Immature natural killer cell (primary cell): Measurements from ENCODE around the gene SLC26A9. TPM values are rescaled to one million over a fixed set of nuclear protein-coding genes. Genes with fewer than 3 reads are reported as not detected.

Source experiments
- DNase-seq, 3 donors: peaks; one replicate each; pipeline ENCODE4 v3.0.0; 2022; ENCODE audit warnings: mixed read lengths in 1 of 3
- H3K27ac Mint-ChIP-seq, 6 donors: one replicate each; pipeline ENCODE4 v1.8.0; 2020; ENCODE audit warnings: mixed read lengths in 6 of 6, mild to moderate bottlenecking in 5 of 6, inconsistent platforms in 4 of 6, moderate library complexity in 3 of 6
- H3K27me3 Mint-ChIP-seq, 3 donors: one replicate each; pipeline ENCODE4 v1.8.0; 2020 to 2021; ENCODE audit warnings: low read depth in 3 of 3, mild to moderate bottlenecking in 3 of 3, mixed read lengths in 3 of 3, moderate library complexity in 3 of 3, inconsistent platforms in 1 of 3
- H3K36me3 Mint-ChIP-seq, 3 donors: one replicate each; pipeline ENCODE4 v1.8.0; 2020; ENCODE audit warnings: mixed read lengths in 3 of 3, inconsistent platforms in 2 of 3, mild to moderate bottlenecking in 2 of 3
- H3K4me1 Mint-ChIP-seq, 2 donors: one replicate each; pipeline ENCODE4 v1.8.0; 2020; ENCODE audit warnings: inconsistent platforms in 2 of 2, mild to moderate bottlenecking in 2 of 2, mixed read lengths in 2 of 2, moderate library complexity in 1 of 2
- H3K4me3 Mint-ChIP-seq, 5 donors: one replicate each; pipeline ENCODE4 v1.8.0; 2020; ENCODE audit warnings: mild to moderate bottlenecking in 5 of 5, mixed read lengths in 5 of 5, inconsistent platforms in 3 of 5, moderate library complexity in 3 of 5
- H3K9me3 Mint-ChIP-seq, 6 donors: one replicate each; pipeline ENCODE4 v1.8.0; 2020; ENCODE audit warnings: mild to moderate bottlenecking in 6 of 6, mixed read lengths in 6 of 6, inconsistent platforms in 4 of 6, moderate library complexity in 3 of 6
- polyA plus RNA-seq, 3 donors: library from polyadenylated mRNA; unstranded; fragments of 300-500 nt; fragmentation: Illumina TruSeq; gene quantifications; one replicate each; pipeline ENCODE4 v1.2.3, GENCODE V29; 2021

SLC26A9 gene
- polyA plus RNA-seq, 3 donors from 2014 or later: not detected

DNA sequence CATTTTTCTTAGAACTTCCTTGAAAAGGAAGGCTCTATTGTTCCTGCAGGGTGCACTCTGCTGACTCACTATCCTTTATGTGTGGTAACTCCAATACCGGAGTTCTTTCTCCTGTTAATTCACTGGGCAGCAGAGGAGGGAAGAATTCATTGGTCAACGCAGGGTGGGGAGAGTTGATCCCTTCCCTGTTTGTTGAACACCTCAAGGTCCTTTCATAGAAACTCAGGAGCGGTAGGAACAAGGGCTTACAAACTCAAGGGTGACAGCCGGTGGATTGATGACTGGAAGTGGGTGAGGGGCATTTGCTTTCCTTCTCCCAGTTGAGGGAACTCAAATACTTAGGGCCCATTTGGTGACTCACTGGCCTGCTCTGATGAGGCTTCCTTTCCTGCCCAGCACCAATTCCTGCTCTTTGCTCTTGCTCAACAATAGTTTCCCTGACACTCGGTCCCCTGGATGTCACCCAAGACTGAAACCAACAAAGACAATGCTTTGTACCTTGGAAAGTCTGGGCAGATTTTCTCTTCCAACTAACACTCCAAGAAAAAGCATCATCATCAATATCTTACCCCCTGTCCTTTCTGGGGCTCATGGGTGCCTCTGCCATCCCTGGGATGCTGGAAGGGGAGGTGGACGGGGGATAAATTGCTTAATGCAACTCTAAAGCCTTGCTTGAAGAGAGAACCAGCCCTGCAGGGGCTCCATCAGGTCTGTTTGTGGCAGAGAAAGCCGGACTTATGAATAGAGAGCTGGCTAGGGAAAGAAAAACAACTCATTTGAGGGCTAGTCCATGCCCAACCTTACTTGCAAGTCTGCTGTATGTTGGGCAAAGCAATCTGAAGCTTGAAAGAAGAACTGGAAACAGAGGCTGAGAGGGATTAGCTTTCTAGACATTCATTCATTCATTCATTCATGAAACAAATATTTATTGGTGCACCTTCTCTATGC lies 9.3 kb downstream of the SLC26A9 start:
- H3K36me3 Mint-ChIP-seq: no peaks in the 10 kb centered on the region
- DNase-seq: no peak
- H3K4me3 Mint-ChIP-seq: no peak overlapping the region
- H3K9me3 Mint-ChIP-seq: no peaks in the 10 kb centered on the region
- no peak overlapping the region for H3K27ac Mint-ChIP-seq
- no peaks in the 10 kb centered on the region for H3K4me1 Mint-ChIP-seq
- peaks cover 2 to 10% (median 7%) of the 10 kb centered on the region in 3 donors for H3K27me3 Mint-ChIP-seq

GRCh38 chr1:205932776-205933175 lies 10.5 kb downstream of the SLC26A9 start:
- DNase-seq: no peak
- Mint-ChIP-seq H3K27me3 (peaks cover 2 to 7% (median 5%) of the 10 kb centered on the region in 3 donors), H3K27ac (no peak overlapping the region), H3K4me1 (no peaks in the 10 kb centered on the region), H3K9me3 (no peaks in the 10 kb centered on the region), H3K36me3 (no peaks in the 10 kb centered on the region), H3K4me3 (no peak overlapping the region)

DNA sequence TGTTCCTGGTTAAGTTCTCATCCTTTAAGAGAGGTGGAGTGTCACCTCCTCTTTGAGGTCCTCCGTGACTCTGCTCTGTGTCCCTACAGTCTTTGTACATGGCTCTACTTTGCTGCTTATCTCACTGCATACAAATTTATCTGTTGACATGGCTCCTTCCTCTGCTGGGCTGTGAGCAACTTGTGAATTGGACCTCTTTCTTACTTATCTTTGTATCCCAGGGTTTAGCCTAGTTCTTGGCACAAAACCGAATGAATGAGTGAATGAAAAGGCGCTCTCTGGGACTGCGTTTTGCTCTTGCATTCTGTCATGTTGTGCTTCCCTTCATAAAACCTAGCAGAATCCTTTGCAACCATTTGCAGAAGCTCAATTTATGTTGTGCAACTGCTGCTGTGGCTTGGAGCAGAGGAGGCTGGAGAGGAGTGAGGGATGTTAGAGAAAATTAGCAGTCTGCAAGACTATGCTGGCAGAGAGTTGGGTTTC lies 12.4 kb downstream of the SLC26A9 start:
- Mint-ChIP-seq H3K27me3 (peaks cover 2 to 5% (median 4%) of the 10 kb centered on the region in 3 donors), H3K27ac (no peak overlapping the region), H3K9me3 (no peaks in the 10 kb centered on the region), H3K4me1 (no peaks in the 10 kb centered on the region), H3K36me3 (no peaks in the 10 kb centered on the region), H3K4me3 (no peak overlapping the region)
- DNase-seq: no peak

DNA sequence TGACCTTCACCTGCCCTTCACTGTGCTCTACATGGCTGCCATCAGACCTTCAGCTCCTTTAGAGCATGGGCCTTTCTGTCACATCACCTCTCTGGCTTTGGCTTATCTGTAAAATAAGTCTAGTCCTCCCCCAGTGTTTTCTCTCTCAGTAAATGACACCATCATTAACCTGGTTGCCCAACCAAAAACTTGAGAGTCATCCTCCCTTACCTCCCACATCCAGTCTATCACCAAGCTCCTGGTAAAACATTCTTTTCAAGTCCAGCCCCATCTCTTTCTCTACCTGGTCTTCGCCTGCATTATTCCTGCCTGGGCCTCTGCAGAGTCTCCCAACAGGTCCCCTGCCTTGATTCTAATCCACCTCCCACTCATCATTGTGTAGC lies 13.1 kb downstream of the SLC26A9 start:
- no peaks in the 10 kb centered on the region for H3K4me1 Mint-ChIP-seq
- H3K4me3 Mint-ChIP-seq: no peak overlapping the region
- DNase-seq: no peak
- H3K36me3 Mint-ChIP-seq: no peaks in the 10 kb centered on the region
- peaks cover 2 to 5% (median 4%) of the 10 kb centered on the region in 3 donors for H3K27me3 Mint-ChIP-seq
- H3K27ac Mint-ChIP-seq: no peak overlapping the region
- no peaks in the 10 kb centered on the region for H3K9me3 Mint-ChIP-seq

GRCh38 chr1:205929496-205930194 lies 13.6 kb downstream of the SLC26A9 start:
- no peaks in the 10 kb centered on the region for H3K36me3 Mint-ChIP-seq
- no peaks in the 10 kb centered on the region for H3K4me1 Mint-ChIP-seq
- DNase-seq: no peak
- no peaks in the 10 kb centered on the region for H3K9me3 Mint-ChIP-seq
- H3K27me3 Mint-ChIP-seq: peaks cover 2 to 5% (median 4%) of the 10 kb centered on the region in 3 donors
- no peak overlapping the region for H3K4me3 Mint-ChIP-seq
- H3K27ac Mint-ChIP-seq: no peak overlapping the region

GRCh38 chr1:205928317-205928716 lies 14.9 kb downstream of the SLC26A9 start:
- H3K4me1 Mint-ChIP-seq: no peaks in the 10 kb centered on the region
- H3K4me3 Mint-ChIP-seq: no peak overlapping the region
- no peak for DNase-seq
- no peaks in the 10 kb centered on the region for H3K9me3 Mint-ChIP-seq
- peaks cover 0 to 5% (median 2%) of the 10 kb centered on the region in 3 donors for H3K27me3 Mint-ChIP-seq
- H3K36me3 Mint-ChIP-seq: no peaks in the 10 kb centered on the region
- no peak overlapping the region for H3K27ac Mint-ChIP-seq

GRCh38 chr1:205927676-205928075 lies 15.6 kb downstream of the SLC26A9 start:
- Mint-ChIP-seq H3K36me3 (no peaks in the 10 kb centered on the region), H3K4me1 (no peaks in the 10 kb centered on the region), H3K27ac (no peak overlapping the region), H3K9me3 (no peaks in the 10 kb centered on the region), H3K4me3 (no peak overlapping the region), H3K27me3 (peaks cover 0 to 2% (median 2%) of the 10 kb centered on the region in 3 donors)
- no peak for DNase-seq

GRCh38 chr1:205927247-205927646 lies 16.0 kb downstream of the SLC26A9 start:
- Mint-ChIP-seq H3K4me3 (no peak overlapping the region), H3K27ac (no peak overlapping the region), H3K4me1 (no peaks in the 10 kb centered on the region), H3K36me3 (no peaks in the 10 kb centered on the region), H3K27me3 (peaks cover 0 to 2% (median 2%) of the 10 kb centered on the region in 3 donors), H3K9me3 (no peaks in the 10 kb centered on the region)
- no peak for DNase-seq

DNA sequence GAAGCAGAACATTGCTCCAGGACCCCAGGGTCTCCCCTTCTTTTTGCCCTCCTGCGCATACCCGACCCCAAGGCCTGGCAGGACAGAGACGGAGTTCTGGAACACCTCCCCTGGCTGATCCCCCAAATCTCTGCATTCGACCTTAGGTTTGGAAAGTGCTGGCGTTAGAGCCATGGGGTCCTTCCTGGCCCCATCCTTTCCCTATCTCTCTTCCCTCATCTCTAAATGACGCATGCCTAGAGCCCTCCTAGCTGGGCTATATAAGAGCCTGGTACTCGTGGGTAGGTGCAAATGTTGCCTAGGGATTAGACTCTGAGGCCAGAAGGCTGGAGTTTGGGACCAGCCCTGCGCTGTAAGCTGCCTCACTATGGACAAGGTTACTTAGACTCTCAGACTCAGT lies 16.6 kb downstream of the SLC26A9 start:
- Mint-ChIP-seq H3K36me3 (no peaks in the 10 kb centered on the region), H3K9me3 (no peaks in the 10 kb centered on the region), H3K27ac (no peak overlapping the region), H3K4me1 (no peaks in the 10 kb centered on the region), H3K27me3 (peaks cover 0 to 2% (median 2%) of the 10 kb centered on the region in 3 donors), H3K4me3 (no peak overlapping the region)
- DNase-seq: no peak

DNA sequence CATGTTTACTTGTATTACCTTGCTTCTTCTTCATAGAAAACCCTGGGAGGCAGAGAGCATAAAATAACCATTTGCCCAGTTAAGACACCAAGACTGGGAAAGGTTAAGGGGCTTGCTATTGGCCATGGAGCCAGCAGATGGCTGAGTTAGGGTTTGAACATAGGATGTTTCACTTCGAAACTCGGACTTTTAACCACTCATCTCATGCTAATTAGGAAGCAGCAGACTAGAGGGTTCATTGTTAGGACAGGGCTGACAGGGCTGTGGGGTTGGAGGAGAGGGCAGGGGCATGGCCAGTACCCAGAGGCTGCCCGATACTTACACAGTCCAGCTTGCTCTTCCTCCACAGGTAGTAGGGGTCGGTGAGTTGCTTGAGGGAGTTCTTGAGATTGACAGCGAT lies 17.0 kb downstream of the SLC26A9 start:
- DNase-seq: no peak
- Mint-ChIP-seq H3K9me3 (no peaks in the 10 kb centered on the region), H3K4me1 (no peaks in the 10 kb centered on the region), H3K4me3 (no peak overlapping the region), H3K36me3 (no peaks in the 10 kb centered on the region), H3K27ac (no peak overlapping the region), H3K27me3 (peaks cover 0 to 4% (median 2%) of the 10 kb centered on the region in 3 donors)

DNA sequence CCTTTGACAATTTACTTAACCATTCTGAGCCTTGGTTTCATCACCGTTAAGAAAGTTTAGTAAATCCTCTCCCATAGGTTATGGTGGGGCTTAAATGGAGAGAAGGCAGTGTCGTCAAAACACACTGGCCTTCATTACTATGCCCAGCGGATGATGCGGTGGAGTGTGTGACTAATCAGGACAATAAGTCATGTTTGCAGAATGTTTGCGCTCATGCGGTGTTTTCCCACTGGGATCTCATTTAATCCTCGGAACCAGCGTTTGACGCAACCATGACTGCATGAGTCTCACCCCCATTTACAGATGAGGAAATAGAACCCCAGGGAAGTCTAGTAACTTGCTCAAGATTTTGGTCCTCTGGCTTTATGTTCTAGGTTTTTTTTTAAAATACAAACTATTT lies 17.5 kb downstream of the SLC26A9 start:
- no peaks in the 10 kb centered on the region for H3K4me1 Mint-ChIP-seq
- H3K27me3 Mint-ChIP-seq: peaks cover 0 to 4% (median 2%) of the 10 kb centered on the region in 3 donors
- DNase-seq: no peak
- H3K4me3 Mint-ChIP-seq: no peak overlapping the region
- no peak overlapping the region for H3K27ac Mint-ChIP-seq
- H3K9me3 Mint-ChIP-seq: no peaks in the 10 kb centered on the region
- no peaks in the 10 kb centered on the region for H3K36me3 Mint-ChIP-seq

- H3K9me3 Mint-ChIP-seq: no peaks in the 10 kb centered on the region
- H3K4me3 Mint-ChIP-seq: no peak overlapping the region
- no peak overlapping the region for H3K27ac Mint-ChIP-seq
These were observed 18.8 kb downstream of the SLC26A9 start for GRCh38 chr1:205924460-205924790.

DNA sequence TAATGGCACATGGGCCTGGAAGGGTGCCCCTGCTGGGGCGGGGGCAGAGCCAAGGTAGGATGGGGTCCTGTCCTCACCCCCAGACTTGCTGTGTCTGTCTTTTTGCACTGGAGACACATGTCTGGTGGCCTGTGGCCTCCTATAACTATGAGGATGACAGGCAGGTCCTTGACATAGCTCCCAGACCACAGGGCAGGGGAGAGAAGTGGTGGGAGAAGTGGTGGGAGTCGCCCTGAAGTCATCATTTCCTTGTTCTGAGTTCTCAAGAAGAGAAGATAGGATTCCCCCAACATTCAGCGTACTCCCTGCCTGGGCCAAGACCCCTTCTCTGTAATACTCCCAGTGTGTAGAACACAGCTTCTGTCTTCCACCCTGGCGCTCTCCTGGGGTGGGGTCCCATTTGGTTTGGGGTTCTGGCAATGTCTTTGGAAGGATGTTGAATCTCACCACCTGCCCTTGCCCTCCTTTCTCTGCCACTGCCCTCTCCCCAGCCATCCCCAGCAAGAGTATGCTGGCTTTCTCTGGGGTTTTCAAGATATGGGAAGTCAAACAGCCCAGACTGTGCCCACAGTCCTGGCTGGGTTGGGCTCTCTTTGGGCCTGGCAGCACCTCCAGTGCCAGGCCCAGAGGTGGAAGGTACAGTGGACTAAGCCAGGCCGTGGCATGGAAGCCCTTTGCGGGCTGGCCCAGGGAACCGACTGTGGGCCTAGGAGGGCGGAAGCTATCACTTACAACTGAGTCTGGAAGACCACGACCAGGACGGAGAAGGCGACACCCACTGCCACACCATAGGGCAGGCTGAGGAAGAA lies 19.4 kb downstream of the SLC26A9 start:
- no peak overlapping the region for H3K4me3 Mint-ChIP-seq
- H3K36me3 Mint-ChIP-seq: no peaks in the 10 kb centered on the region
- H3K27me3 Mint-ChIP-seq: peaks cover 0 to 4% (median 2%) of the 10 kb centered on the region in 3 donors
- H3K9me3 Mint-ChIP-seq: no peaks in the 10 kb centered on the region
- no peaks in the 10 kb centered on the region for H3K4me1 Mint-ChIP-seq
- DNase-seq: no peak
- no peak overlapping the region for H3K27ac Mint-ChIP-seq

More at GRCh38 chr1:205924460-205924790, 18.8 kb downstream of the SLC26A9 start:
- DNase-seq: no peak
- Mint-ChIP-seq H3K36me3 (no peaks in the 10 kb centered on the region), H3K27me3 (peaks cover 0 to 4% (median 2%) of the 10 kb centered on the region in 3 donors), H3K4me1 (no peaks in the 10 kb centered on the region)
